NCI-H2196 treated with DMSO at 0.1 percent for 48 hours (cell line): Measurements from ENCODE around the gene ZSWIM5.

ENCODE experiments used
- DNase-seq: peaks from one replicate; lab custom pipeline; 2025; ENCODE audit not compliant: unreplicated experiment; lab: John Stamatoyannopoulos, UW

The ZSWIM5 gene

GRCh38 chr1:45035631-45036301, 170.6 kb downstream of the ZSWIM5 start:
- DNase-seq: no peak

GRCh38 chr1:45033356-45033755, 173.0 kb downstream of the ZSWIM5 start:
- DNase-seq: no peak

GRCh38 chr1:45032837-45033236, 173.6 kb downstream of the ZSWIM5 start:
- no peak for DNase-seq

- no peak for DNase-seq
Measured at GRCh38 chr1:45026446-45026845, 180.0 kb downstream of the ZSWIM5 start.

- DNase-seq: no peak
Measured at GRCh38 chr1:45023663-45024062, 182.7 kb downstream of the ZSWIM5 start.

- DNase-seq: peak; percentile 85
Measured at GRCh38 chr1:45018599-45019230, 187.7 kb downstream of the ZSWIM5 start.

- no peak for DNase-seq
Measured at GRCh38 chr1:45016767-45017166, 189.6 kb downstream of the ZSWIM5 start.

- no peak for DNase-seq
Measured at GRCh38 chr1:45016090-45016697, 190.2 kb downstream of the ZSWIM5 start.

GRCh38 chr1:45015683-45016082, 190.7 kb downstream of the ZSWIM5 start:
- DNase-seq: no peak

GRCh38 chr1:45014321-45015028, 191.9 kb downstream of the ZSWIM5 start:
- peak; percentile 63 for DNase-seq

- DNase-seq: no peak
Measured at GRCh38 chr1:45013551-45014209, 192.7 kb downstream of the ZSWIM5 start.

- DNase-seq: peak; percentile 43
Measured at GRCh38 chr1:45012639-45013278, 193.6 kb downstream of the ZSWIM5 start.

- DNase-seq: peak; percentile 97
Measured at GRCh38 chr1:45011837-45012638, 194.4 kb downstream of the ZSWIM5 start, which contains the start of gene UROD. UROD (plus strand) TSS chr1:45012254; CDS start chr1:45012266, 12 bp downstream.

GRCh38 chr1:45010855-45011811, 195.3 kb downstream of the ZSWIM5 start, which contains the start of gene HECTD3:
HECTD3 (minus strand) TSS chr1:45011324; CDS start chr1:45011257, 67 bp downstream.
- DNase-seq: peak; percentile 76

GRCh38 chr1:45009956-45010854, 196.2 kb downstream of the ZSWIM5 start:
- peak; percentile 13 for DNase-seq

GRCh38 chr1:45009296-45009865, 197.0 kb downstream of the ZSWIM5 start:
- no peak for DNase-seq

GRCh38 chr1:45008516-45008915, 197.9 kb downstream of the ZSWIM5 start:
- DNase-seq: no peak
